Fibroblast of villous mesenchyme (primary cell): ENCODE data around the gene INPP5A. TPM values are rescaled to one million over a fixed set of nuclear protein-coding genes. Genes with fewer than 3 reads are reported as not detected.
"Not testable (repeated sequence)": the region's sequence is repeated elsewhere in the genome, so short reads cannot be mapped to it uniquely, and the experiment has no call there.

ENCODE experiments used
- DNase-seq: peaks from one replicate; pipeline ENCODE4 v3.0.0-alpha.2; 2010; ENCODE audit warnings: low read depth
- H3K4me3 ChIP-seq: 2 replicates; pipeline ENCODE4 v1.5.1; 2011; ENCODE audit warnings: low read depth, mild to moderate bottlenecking, low read length
- total RNA-seq: library from RNA; depleted of rRNA; stranded (reverse); fragments of >200 nt; gene quantifications from 2 replicates; pipeline ENCODE4 v1.2.3, GENCODE V29; 2012
- TF ChIP-seq, protein P1 (sequence below): IDR thresholded peaks from 2 replicates; pipeline ENCODE4 v1.5.1; 2012; ENCODE audit warnings: low read depth, mild to moderate bottlenecking, low read length; ENCODE audit not compliant: insufficient read depth

INPP5A gene
- total RNA-seq, 1 donor = 33.2 TPM

DNA sequence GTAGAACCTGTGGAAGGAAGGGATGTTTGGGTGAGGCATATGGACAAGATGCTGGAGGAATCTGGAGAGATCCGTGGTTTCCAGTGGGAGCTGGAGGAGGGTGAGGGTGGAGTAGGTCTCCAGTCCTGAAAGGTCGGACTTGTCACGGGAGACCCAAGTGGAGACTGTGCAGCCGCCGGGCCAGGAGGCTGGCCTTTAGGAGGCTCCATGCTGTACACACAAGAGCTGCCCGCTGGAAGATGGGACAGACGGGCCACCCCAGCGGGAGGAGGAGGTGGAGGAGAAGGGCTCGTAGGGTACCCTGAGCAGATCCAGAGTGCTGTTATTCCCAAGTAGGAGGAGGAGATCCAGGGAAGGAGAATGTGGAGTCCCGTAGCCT is 141.6 kb downstream of the INPP5A start:
- H3K4me3 ChIP-seq = no peak overlapping the region
- no peak for DNase-seq
- TF ChIP-seq, protein P1, sequence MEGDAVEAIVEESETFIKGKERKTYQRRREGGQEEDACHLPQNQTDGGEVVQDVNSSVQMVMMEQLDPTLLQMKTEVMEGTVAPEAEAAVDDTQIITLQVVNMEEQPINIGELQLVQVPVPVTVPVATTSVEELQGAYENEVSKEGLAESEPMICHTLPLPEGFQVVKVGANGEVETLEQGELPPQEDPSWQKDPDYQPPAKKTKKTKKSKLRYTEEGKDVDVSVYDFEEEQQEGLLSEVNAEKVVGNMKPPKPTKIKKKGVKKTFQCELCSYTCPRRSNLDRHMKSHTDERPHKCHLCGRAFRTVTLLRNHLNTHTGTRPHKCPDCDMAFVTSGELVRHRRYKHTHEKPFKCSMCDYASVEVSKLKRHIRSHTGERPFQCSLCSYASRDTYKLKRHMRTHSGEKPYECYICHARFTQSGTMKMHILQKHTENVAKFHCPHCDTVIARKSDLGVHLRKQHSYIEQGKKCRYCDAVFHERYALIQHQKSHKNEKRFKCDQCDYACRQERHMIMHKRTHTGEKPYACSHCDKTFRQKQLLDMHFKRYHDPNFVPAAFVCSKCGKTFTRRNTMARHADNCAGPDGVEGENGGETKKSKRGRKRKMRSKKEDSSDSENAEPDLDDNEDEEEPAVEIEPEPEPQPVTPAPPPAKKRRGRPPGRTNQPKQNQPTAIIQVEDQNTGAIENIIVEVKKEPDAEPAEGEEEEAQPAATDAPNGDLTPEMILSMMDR = no peak

DNA sequence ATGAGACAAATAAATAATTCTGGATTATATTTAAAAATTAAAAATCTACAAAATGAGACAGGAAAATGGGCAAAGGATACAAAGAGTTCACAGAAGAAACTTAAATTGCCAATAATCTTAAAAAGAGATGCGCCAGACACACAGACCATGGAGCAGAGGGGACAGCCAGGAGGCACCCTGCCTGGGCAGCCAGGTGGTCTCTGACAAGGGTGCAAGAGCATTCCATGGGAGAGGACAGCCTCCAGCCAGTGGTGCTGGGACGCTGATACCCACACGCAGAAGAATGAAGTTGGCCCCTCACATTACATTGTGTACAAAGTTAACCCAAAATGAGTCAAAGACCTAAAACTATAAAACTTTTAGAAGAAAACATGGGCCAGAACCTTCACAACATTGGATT is 142.1 kb downstream of the INPP5A start:
- no peak overlapping the region for H3K4me3 ChIP-seq
- DNase-seq = no peak
- TF ChIP-seq, protein P1 = no peak

DNA sequence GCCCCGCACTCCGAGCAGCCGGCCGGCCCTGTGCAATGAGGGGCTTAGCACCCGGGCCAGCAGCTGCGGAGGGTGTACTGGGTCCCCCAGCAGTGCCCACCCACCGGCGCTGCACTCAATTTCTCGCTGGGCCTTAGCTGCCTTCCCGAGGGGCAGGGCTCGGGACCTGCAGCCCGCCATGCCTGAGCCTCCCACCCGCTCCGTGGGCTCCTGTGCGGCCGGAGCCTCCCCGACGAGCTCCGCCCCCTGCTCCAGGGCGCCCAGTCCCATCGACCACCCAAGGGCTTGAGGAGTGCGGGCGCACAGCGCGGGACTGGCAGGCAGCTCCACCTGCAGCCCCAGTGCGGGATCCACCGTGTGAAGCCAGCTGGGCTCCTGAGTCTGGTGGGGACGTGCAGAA is 143.2 kb downstream of the INPP5A start:
- not testable (repeated sequence) for DNase-seq, H3K4me3 ChIP-seq

DNA sequence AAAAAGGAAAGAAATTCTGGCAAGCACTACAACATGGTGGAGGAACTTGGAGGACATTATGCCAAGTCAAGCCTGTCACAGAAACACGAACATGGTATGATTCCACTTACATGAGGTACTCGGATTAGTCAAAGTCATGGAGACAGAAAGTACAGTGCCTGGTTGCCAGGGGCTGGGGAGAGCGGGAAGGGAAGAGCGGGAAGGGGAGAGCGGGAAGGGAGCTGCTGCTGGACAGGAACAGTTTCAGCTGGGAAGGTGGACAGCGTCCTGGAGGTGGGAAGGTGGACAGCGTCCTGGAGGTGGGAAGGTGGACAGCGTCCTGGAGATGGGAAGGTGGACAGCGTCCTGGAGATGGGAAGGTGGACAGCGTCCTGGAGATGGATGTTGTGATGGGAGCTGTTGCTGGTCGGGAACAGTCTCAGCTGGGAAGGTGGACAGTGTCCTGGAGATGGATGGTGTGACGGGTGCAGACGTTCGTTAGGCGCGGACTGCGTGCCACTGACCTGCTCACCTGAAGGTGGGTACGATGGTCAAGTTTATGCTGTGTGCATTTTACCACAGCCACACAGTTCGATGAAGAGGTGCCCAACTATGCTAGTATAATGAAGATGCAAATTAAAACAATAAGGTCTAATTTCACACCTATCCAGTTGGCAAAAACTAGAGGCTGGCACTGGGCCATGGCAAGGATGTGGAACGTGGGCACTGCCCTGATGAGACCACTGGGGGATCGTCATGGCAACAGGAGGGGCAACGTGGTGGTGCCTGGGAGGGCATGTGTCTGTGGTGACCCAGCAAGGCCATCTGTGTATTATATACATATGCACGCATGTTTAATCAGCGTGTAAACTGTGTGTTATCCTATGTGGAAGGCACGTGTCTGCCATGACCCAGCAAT is 144.5 kb downstream of the INPP5A start:
- H3K4me3 ChIP-seq = no peak overlapping the region
- TF ChIP-seq, protein P1 = no peak
- no peak for DNase-seq

DNA sequence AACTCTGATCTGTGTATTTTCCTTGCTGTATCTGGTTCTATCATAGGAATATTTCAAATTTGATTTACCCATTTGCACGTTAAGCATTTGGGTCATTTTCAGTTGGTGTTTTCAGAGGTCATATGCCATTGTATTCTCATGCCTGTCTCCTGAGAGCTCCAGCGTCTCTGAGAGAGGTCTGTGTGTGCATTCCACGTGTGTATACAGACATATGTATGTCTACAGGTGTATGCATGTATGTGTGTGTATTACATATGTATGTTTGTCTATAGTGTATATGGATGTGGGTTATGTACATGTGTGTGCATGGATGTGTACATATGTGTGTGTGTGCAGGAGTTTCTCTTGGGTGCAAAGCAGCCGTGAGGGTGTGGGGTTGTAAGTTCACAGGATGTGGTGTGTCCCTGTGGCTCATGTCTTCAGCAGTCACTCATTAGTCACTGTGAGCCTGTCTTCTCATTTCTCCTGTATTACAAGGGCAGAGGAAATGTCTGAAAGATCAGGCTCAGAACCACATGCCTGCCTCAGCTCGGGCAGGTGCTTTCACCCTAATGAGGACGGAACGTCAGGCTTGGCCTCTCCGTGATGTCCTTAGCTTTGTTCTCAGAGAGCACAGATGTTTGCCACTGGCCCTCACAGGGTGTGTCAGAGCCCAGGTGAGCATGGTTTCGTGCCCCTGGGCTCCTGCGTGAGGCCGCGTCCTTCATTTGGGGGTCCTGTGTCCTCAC is 146.7 kb downstream of the INPP5A start:
- no peak overlapping the region for H3K4me3 ChIP-seq
- TF ChIP-seq, protein P1 = no peak
- no peak for DNase-seq

DNA sequence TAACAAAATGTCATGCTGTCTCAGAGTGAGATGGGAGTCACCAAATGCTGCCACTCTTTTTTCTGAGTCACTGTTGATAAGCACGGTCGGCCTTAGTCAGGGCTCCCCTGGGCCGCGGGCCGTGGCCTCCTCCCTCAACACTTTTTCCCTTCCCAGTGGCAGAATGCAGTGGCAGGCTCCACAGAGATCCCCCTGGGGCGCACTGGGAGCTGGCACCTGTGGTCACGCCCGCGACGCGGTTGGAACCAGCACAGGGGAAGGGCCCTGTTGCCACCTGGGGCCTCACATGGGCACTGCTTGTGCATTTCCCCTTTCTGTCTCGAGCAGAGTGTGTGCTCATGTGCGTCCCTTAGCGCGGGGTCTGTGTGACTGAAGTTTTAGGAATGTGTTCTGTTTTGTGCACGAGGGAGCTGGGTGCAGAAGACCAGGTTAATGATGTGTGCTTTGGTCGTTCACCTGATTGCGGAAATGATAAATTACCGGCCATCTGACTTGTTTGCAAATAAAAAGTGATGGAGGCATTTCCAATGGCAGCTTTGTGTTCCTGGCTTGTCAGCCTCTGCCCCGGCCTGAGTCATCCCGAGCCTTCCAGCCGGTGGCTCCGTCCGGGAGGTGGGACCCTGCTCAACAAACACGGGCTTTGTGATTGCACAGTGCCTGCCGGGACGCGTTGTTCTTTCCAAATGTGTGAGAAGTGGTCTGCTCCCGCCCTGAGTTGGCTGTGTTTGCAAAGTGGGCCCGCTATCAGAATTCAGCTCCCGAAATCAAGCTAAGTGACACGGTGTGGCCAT is 147.7 kb downstream of the INPP5A start:
- no peak for DNase-seq
- TF ChIP-seq, protein P1 = no peak
- H3K4me3 ChIP-seq = no peak overlapping the region
